WTC11 (cell line): Measurements from ENCODE around the gene CYB5D1.

Experiments
- CREB1 ChIP-seq: sonication (generic); formaldehyde crosslinking; IDR thresholded peaks from 2 replicates; pipeline ENCODE4 v1.8.0; 2023; ENCODE audit warnings: mild to moderate bottlenecking, missing genetic modification reagents
- ESRRA ChIP-seq: sonication (generic); formaldehyde crosslinking; IDR thresholded peaks from 2 replicates; pipeline ENCODE4 v1.8.1; 2022; ENCODE audit warnings: mild to moderate bottlenecking, missing genetic modification reagents, borderline replicate concordance
- TF ChIP-seq, protein P1 (sequence below): sonication (generic); formaldehyde crosslinking; IDR thresholded peaks from 2 replicates; pipeline ENCODE4 v1.8.1; 2023; ENCODE audit warnings: mild to moderate bottlenecking, missing genetic modification reagents
- TF ChIP-seq, protein P2 (sequence below): sonication (generic); formaldehyde crosslinking; IDR thresholded peaks from 2 replicates; pipeline ENCODE4 v1.8.1; 2022; ENCODE audit warnings: missing genetic modification reagents, borderline replicate concordance
- TF ChIP-seq, protein P3 (sequence below): fragments of 200-600 bp; IDR thresholded peaks from 2 replicates; pipeline ENCODE4 v1.8.0; 2022; ENCODE audit warnings: antibody characterized with exemption

DNA sequence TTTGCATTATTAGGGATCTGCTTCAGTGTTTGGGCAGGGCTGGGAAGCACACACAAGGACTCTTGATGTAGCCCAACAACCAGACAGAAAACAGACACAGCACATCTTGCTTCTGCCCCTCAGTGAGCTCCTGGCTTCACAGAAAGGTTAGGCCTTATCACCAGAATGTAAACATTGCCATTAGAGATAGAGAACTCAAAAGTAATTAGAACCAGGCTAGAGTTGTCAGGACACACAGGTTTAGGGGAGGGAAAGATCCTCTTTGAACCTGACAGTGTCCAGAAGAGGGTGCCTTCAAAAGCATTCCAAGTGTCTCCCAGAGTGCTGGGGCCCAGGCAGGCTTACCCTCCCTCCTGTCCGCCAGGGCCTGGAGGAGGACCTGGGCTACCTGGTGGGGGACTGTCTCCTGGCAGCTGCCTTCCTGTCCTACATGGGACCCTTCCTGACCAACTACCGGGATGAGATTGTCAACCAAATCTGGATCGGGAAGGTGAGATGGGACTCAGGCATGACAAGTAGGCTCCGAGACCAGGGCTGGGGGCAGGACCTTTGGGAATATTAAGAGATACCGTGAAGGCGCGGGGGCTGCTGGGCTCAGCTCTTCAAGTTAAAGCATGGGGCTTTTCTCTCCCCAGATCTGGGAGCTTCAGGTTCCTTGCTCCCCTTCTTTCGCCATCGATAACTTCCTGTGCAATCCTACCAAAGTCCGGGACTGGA, 40.7 kb upstream of the CYB5D1 start:
- no peak for TF ChIP-seq ESRRA (CRISPR knock-in tag)
- TF ChIP-seq, protein P1, sequence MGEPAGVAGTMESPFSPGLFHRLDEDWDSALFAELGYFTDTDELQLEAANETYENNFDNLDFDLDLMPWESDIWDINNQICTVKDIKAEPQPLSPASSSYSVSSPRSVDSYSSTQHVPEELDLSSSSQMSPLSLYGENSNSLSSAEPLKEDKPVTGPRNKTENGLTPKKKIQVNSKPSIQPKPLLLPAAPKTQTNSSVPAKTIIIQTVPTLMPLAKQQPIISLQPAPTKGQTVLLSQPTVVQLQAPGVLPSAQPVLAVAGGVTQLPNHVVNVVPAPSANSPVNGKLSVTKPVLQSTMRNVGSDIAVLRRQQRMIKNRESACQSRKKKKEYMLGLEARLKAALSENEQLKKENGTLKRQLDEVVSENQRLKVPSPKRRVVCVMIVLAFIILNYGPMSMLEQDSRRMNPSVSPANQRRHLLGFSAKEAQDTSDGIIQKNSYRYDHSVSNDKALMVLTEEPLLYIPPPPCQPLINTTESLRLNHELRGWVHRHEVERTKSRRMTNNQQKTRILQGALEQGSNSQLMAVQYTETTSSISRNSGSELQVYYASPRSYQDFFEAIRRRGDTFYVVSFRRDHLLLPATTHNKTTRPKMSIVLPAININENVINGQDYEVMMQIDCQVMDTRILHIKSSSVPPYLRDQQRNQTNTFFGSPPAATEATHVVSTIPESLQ (CRISPR knock-in tag): no peak
- TF ChIP-seq, protein P2, sequence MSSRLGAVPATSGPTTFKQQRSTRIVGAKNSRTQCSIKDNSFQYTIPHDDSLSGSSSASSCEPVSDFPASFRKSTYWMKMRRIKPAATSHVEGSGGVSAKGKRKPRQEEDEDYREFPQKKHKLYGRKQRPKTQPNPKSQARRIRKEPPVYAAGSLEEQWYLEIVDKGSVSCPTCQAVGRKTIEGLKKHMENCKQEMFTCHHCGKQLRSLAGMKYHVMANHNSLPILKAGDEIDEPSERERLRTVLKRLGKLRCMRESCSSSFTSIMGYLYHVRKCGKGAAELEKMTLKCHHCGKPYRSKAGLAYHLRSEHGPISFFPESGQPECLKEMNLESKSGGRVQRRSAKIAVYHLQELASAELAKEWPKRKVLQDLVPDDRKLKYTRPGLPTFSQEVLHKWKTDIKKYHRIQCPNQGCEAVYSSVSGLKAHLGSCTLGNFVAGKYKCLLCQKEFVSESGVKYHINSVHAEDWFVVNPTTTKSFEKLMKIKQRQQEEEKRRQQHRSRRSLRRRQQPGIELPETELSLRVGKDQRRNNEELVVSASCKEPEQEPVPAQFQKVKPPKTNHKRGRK (CRISPR knock-in tag): no peak
- TF ChIP-seq CREB1 (CRISPR knock-in tag): no peak
- TF ChIP-seq, protein P3, sequence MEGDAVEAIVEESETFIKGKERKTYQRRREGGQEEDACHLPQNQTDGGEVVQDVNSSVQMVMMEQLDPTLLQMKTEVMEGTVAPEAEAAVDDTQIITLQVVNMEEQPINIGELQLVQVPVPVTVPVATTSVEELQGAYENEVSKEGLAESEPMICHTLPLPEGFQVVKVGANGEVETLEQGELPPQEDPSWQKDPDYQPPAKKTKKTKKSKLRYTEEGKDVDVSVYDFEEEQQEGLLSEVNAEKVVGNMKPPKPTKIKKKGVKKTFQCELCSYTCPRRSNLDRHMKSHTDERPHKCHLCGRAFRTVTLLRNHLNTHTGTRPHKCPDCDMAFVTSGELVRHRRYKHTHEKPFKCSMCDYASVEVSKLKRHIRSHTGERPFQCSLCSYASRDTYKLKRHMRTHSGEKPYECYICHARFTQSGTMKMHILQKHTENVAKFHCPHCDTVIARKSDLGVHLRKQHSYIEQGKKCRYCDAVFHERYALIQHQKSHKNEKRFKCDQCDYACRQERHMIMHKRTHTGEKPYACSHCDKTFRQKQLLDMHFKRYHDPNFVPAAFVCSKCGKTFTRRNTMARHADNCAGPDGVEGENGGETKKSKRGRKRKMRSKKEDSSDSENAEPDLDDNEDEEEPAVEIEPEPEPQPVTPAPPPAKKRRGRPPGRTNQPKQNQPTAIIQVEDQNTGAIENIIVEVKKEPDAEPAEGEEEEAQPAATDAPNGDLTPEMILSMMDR: no peak
